Activated naive CD4-positive, alpha-beta T cell treated with anti-CD3 and anti-CD28 coated beads, Interleukin-2, amount 10 ng/mL, durations not matched to agents 7 days and 5 days (primary cell): Measurements from ENCODE around the gene PRPSAP1.
A peak's percentile ranks its signal among the peaks of the same experiment; 100 is the strongest.

Source experiments
- CTCF ChIA-PET: fragments of 350-600 bp; sonication (Branson Sonifier 250); formaldehyde crosslinking; loops from one replicate; lab custom pipeline; 2021; ENCODE audit warnings: antibody characterized with exemption; lab: Charles Lee
- DNase-seq: peaks from one replicate; pipeline ENCODE4 v3.0.0-alpha.2; 2020
- H3K27ac Mint-ChIP-seq: one replicate; pipeline ENCODE4 v1.8.0; 2021; ENCODE audit warnings: mild to moderate bottlenecking, moderate library complexity, mixed read lengths
- H3K27me3 Mint-ChIP-seq: one replicate; pipeline ENCODE4 v1.8.0; 2021; ENCODE audit warnings: mild to moderate bottlenecking, mixed read lengths
- H3K36me3 Mint-ChIP-seq: one replicate; pipeline ENCODE4 v1.8.0; 2021; ENCODE audit warnings: mixed read lengths
- H3K4me1 Mint-ChIP-seq: one replicate; pipeline ENCODE4 v1.8.0; 2021; ENCODE audit warnings: mixed read lengths
- H3K4me3 Mint-ChIP-seq: one replicate; pipeline ENCODE4 v1.8.0; 2021; ENCODE audit warnings: mild to moderate bottlenecking, moderate library complexity, mixed read lengths
- H3K9me3 Mint-ChIP-seq: one replicate; pipeline ENCODE4 v1.8.0; 2021; ENCODE audit warnings: mixed read lengths

PRPSAP1 gene

GRCh38 chr17:76386966-76387765 lies 33.5 kb upstream of the PRPSAP1 start:
- H3K9me3 Mint-ChIP-seq: no peaks in the 10 kb centered on the region
- H3K27me3 Mint-ChIP-seq: peaks cover 41% of the 10 kb centered on the region
- H3K4me1 Mint-ChIP-seq: peaks cover 16% of the 10 kb centered on the region
- H3K27ac Mint-ChIP-seq: no peak overlapping the region
- H3K4me3 Mint-ChIP-seq: no peak overlapping the region
- DNase-seq: no peak
- H3K36me3 Mint-ChIP-seq: peaks cover 4% of the 10 kb centered on the region
- CTCF ChIA-PET: interaction anchor here (0.9 to 4.4 kb wide), 12 partner anchors 9 to 373 kb away, joined by 3 to 51 read pairs (median 6); partner anchors contain the start of genes PRPSAP1 and RHBDF2

- peak overlapping the region; percentile 59 for H3K4me3 Mint-ChIP-seq
- peaks cover 4% of the 10 kb centered on the region for H3K36me3 Mint-ChIP-seq
- no peaks in the 10 kb centered on the region for H3K9me3 Mint-ChIP-seq
- H3K4me1 Mint-ChIP-seq: peaks cover 19% of the 10 kb centered on the region
- CTCF ChIA-PET: interaction anchor here (1.0 to 4.4 kb wide), 20 partner anchors 9 to 372 kb away, joined by 3 to 51 read pairs (median 6); partner anchors contain the start of genes EXOC7, PRPSAP1 and RHBDF2
- peak; percentile 91 for DNase-seq
- peak overlapping the region; percentile 65 for H3K27ac Mint-ChIP-seq
- peaks cover 52% of the 10 kb centered on the region for H3K27me3 Mint-ChIP-seq
Measured at GRCh38 chr17:76385892-76386786, 32.4 kb upstream of the PRPSAP1 start.

GRCh38 chr17:76384987-76385891 lies 31.5 kb upstream of the PRPSAP1 start:
- Mint-ChIP-seq H3K36me3 (peaks cover 4% of the 10 kb centered on the region), H3K27me3 (peaks cover 61% of the 10 kb centered on the region), H3K4me1 (peaks cover 19% of the 10 kb centered on the region), H3K9me3 (no peaks in the 10 kb centered on the region), H3K4me3 (peak overlapping the region; percentile 59), H3K27ac (no peak overlapping the region)
- DNase-seq: peak; percentile 56
- CTCF ChIA-PET: interaction anchor here (0.5 to 4.4 kb wide), 28 partner anchors 9 to 803 kb away, joined by 3 to 51 read pairs (median 4); partner anchors contain the start of genes EXOC7, PRPSAP1 and QRICH2

- DNase-seq: peak; percentile 77
- no peaks in the 10 kb centered on the region for H3K9me3 Mint-ChIP-seq
- peak within 1 kb of the TSS; percentile 87 for H3K4me3 Mint-ChIP-seq
- H3K27me3 Mint-ChIP-seq: peaks cover 66% of the 10 kb centered on the region
- H3K4me1 Mint-ChIP-seq: peaks cover 19% of the 10 kb centered on the region
- peak within 1 kb of the TSS; percentile 86 for H3K27ac Mint-ChIP-seq
- CTCF ChIA-PET: interaction anchor here (0.5 to 4.4 kb wide), 21 partner anchors 9 to 803 kb away, joined by 3 to 51 read pairs (median 3); partner anchors contain the start of genes EXOC7, PRPSAP1 and QRICH2
- no peaks in the 10 kb centered on the region for H3K36me3 Mint-ChIP-seq
Measured at GRCh38 chr17:76384222-76384986, 30.7 kb upstream of the PRPSAP1 start, which contains the start of gene SPHK1. Gene SPHK1, plus strand, starts transcription at chr17:76384609. Its CDS starts 1,036 bp downstream, at chr17:76385645.

GRCh38 chr17:76383546-76384221 lies 30.0 kb upstream of the PRPSAP1 start:
- Mint-ChIP-seq H3K9me3 (no peaks in the 10 kb centered on the region), H3K4me1 (peaks cover 21% of the 10 kb centered on the region), H3K27ac (peak overlapping the region; percentile 86), H3K36me3 (no peaks in the 10 kb centered on the region), H3K27me3 (peaks cover 67% of the 10 kb centered on the region), H3K4me3 (peak overlapping the region; percentile 87)
- CTCF ChIA-PET: interaction anchor here (0.9 to 4.4 kb wide), 8 partner anchors 13 to 262 kb away, joined by 3 to 51 read pairs (median 11); partner anchors contain the start of gene PRPSAP1
- DNase-seq: peak; percentile 72

- CTCF ChIA-PET: interaction anchor here (0.6 to 4.4 kb wide), 2 partner anchors 15 to 202 kb away, joined by 3 to 51 read pairs; no protein-coding TSS in a partner anchor
- Mint-ChIP-seq H3K4me1 (peaks cover 24% of the 10 kb centered on the region), H3K27me3 (peaks cover 67% of the 10 kb centered on the region), H3K4me3 (peak overlapping the region; percentile 87), H3K27ac (peak overlapping the region; percentile 86), H3K9me3 (no peaks in the 10 kb centered on the region), H3K36me3 (no peaks in the 10 kb centered on the region)
- peak; percentile 85 for DNase-seq
Measured at GRCh38 chr17:76382803-76383545, 29.3 kb upstream of the PRPSAP1 start.

- peaks cover 67% of the 10 kb centered on the region for H3K27me3 Mint-ChIP-seq
- no peaks in the 10 kb centered on the region for H3K36me3 Mint-ChIP-seq
- peaks cover 24% of the 10 kb centered on the region for H3K4me1 Mint-ChIP-seq
- CTCF ChIA-PET: interaction anchor here (0.6 to 4.4 kb wide), 2 partner anchors 16 to 203 kb away, joined by 3 to 51 read pairs; no protein-coding TSS in a partner anchor
- H3K27ac Mint-ChIP-seq: no peak overlapping the region
- H3K4me3 Mint-ChIP-seq: peak overlapping the region; percentile 87
- DNase-seq: no peak
- no peaks in the 10 kb centered on the region for H3K9me3 Mint-ChIP-seq
Measured at GRCh38 chr17:76382351-76382802, 28.7 kb upstream of the PRPSAP1 start.

GRCh38 chr17:76381633-76382350 lies 28.1 kb upstream of the PRPSAP1 start:
- Mint-ChIP-seq H3K27me3 (peaks cover 68% of the 10 kb centered on the region), H3K4me3 (peak overlapping the region; percentile 87), H3K27ac (no peak overlapping the region), H3K36me3 (no peaks in the 10 kb centered on the region), H3K4me1 (peaks cover 24% of the 10 kb centered on the region), H3K9me3 (no peaks in the 10 kb centered on the region)
- CTCF ChIA-PET: interaction anchor here (0.6 to 1.2 kb wide), 2 partner anchors 12 to 203 kb away, joined by 3 to 4 read pairs; no protein-coding TSS in a partner anchor
- no peak for DNase-seq

GRCh38 chr17:76379646-76380376 lies 26.1 kb upstream of the PRPSAP1 start:
- Mint-ChIP-seq H3K27me3 (peaks cover 65% of the 10 kb centered on the region), H3K4me3 (no peak overlapping the region), H3K36me3 (no peaks in the 10 kb centered on the region), H3K27ac (no peak overlapping the region), H3K4me1 (peaks cover 15% of the 10 kb centered on the region), H3K9me3 (no peaks in the 10 kb centered on the region)
- CTCF ChIA-PET: no interaction called here
- DNase-seq: no peak

GRCh38 chr17:76379275-76379641 lies 25.5 kb upstream of the PRPSAP1 start:
- H3K9me3 Mint-ChIP-seq: no peaks in the 10 kb centered on the region
- peaks cover 15% of the 10 kb centered on the region for H3K4me1 Mint-ChIP-seq
- CTCF ChIA-PET: no interaction called here
- H3K27me3 Mint-ChIP-seq: peaks cover 62% of the 10 kb centered on the region
- no peaks in the 10 kb centered on the region for H3K36me3 Mint-ChIP-seq
- H3K4me3 Mint-ChIP-seq: no peak overlapping the region
- DNase-seq: no peak
- H3K27ac Mint-ChIP-seq: no peak overlapping the region
